ENCODE measurements around the gene MYPN.

DNA sequence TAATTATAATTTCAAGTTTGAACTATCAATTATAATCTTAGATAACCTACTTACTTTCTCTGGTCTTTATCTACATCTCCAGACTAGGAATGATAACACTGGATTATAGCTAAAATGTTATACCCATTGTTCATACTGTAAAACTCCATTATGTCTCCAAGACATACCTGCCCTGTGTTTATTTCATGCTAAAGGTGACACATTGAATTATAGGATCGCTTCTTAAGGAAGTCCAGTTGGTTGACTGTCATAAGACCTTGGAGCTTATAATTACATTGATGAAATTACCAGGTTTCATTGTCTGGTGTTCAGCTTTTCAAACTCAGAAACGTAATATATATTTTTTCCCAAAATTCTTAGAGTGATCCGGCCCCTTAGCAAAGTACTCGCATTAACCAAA is 18.7 kb upstream of the MYPN start:
- TF ChIP-seq POLR2A (IDR thresholded peaks at IDR 0.05; ENCODE audit: low read depth, low read length) (no peak), POU2F2 (IDR thresholded peaks at IDR 0.05; ENCODE audit: low read depth, low read length) (no peak)

Measured in GM12891 (cell line).